ENCODE data around the gene ATP9A.
"Not testable (repeated sequence)": the region's sequence is repeated elsewhere in the genome, so short reads cannot be mapped to it uniquely, and the experiment has no call there.

The ATP9A gene, protein sequence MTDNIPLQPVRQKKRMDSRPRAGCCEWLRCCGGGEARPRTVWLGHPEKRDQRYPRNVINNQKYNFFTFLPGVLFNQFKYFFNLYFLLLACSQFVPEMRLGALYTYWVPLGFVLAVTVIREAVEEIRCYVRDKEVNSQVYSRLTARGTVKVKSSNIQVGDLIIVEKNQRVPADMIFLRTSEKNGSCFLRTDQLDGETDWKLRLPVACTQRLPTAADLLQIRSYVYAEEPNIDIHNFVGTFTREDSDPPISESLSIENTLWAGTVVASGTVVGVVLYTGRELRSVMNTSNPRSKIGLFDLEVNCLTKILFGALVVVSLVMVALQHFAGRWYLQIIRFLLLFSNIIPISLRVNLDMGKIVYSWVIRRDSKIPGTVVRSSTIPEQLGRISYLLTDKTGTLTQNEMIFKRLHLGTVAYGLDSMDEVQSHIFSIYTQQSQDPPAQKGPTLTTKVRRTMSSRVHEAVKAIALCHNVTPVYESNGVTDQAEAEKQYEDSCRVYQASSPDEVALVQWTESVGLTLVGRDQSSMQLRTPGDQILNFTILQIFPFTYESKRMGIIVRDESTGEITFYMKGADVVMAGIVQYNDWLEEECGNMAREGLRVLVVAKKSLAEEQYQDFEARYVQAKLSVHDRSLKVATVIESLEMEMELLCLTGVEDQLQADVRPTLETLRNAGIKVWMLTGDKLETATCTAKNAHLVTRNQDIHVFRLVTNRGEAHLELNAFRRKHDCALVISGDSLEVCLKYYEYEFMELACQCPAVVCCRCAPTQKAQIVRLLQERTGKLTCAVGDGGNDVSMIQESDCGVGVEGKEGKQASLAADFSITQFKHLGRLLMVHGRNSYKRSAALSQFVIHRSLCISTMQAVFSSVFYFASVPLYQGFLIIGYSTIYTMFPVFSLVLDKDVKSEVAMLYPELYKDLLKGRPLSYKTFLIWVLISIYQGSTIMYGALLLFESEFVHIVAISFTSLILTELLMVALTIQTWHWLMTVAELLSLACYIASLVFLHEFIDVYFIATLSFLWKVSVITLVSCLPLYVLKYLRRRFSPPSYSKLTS

DNA sequence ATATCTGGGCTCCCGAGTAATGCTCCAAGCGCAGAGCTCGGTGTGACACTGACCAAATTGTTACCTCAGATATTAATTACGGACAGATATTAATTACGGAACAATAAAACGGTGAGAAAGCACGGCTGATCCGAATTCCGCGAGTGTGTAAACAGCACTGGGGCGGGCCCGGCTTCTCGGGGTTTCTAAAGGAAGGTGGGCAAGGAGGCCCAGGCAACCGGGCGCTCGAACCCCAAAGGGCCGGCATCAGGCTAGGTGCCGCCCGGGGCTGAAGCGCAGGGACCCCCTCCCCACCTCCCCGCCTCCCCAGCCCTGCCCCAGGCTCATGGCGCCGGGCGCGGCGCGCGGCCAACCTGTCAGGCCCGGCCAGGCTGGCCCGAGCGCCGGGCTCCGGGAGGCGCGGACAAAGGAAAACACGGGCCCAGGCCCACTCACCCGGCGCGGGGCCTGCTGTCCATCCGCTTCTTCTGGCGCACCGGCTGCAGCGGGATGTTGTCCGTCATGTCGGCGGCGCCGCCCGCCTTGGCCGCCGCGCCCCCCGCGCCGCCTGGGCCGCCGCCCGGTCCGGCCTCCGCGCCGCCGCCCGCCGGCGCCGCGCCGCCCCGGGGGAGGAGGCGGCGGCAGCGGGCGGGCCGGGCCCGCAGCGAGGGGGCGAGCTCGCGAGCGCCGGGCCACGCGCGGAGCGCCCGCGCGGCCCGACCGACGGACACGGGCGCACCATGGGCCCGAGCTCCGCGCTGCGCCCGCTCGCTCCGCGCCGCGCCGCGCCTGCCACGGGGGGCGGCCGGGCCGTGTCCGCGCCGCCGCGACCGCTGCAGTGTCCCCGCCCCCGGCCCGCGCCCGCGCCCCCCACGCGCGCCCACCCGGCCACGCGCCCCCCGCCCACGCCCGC, at the start of gene ATP9A:
Gene ATP9A (minus strand): TSS at position 524 of the 892 bp plus-strand sequence. CDS start 21 bp downstream, at position 503.
- peak; percentile 82 for DNase-seq (ENCODE audit: low spot score)

DNA sequence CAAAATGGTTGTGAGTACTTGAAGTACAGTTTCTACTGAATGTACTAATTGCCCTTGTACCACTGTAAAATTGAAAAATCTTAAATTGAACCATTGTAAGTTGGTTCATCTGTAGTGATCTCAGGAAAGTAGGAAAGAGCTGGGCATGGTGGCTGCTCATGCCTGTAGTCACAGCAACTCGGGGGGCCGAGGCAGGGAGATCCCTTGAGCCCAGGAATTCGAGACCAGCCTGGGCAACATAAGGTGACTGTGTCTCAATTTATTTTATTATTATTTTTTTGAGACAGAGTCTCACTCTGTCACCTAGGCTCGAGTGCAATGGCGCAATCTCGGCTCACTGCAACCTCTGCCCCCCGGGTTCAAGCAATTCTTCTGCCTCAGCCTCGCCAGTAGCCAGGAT, 48.7 kb upstream of the ATP9A start:
- not testable (repeated sequence) for DNase-seq (ENCODE audit: low spot score)

DNA sequence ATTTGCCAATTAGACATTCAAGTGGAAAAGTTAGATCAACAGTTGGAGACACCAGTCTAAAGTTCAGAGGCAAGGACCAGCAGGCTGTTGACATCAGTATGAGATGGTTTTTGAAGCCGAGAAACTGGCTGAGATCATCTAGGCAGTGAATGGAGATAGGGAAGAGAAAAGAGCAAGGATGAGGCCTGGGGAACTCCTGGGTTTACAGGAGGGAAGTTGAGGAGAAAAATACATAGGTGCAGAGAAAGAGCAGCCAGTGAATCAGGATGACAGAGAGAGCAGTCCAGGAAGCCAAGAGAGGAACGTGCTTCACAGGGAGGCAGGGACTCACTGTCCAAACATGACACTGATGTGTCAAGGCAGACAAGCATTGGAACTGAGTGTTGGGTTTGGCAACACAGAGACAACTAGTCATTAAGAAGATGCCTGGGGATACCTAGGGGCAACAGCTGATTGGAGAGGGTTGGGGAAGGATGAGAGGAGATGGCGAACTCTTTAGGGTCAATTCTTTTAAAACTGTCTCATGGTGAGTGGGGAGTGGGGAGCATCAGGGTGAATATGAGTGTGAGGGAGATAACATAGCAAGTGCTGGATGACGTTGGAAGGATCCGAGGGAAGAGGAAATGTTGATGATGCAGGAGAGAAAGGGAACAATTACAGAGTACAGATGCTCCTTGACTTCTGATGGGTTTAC, 47.3 kb upstream of the ATP9A start:
- no peak for DNase-seq (ENCODE audit: low spot score)

DNA sequence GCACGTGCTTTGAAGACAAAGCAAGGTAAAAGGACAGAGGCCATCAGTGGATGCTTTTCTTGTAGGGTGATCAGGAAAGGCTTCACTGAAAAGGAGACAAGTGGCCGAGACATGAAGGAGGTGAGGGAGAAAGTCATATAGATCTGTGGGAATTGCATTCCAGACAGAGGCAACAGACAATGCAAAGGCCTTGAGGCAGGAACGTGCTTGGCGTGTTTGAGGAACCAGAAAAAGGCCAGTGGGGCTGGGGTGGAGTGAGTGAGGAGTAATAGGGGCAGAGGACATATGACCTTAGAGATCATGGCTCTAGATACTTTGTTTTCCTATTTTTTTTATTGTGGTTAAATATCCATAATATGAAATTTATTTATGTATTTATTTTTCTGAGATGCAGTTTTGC, 44.7 kb upstream of the ATP9A start:
- DNase-seq (ENCODE audit: low spot score) = no peak

DNA sequence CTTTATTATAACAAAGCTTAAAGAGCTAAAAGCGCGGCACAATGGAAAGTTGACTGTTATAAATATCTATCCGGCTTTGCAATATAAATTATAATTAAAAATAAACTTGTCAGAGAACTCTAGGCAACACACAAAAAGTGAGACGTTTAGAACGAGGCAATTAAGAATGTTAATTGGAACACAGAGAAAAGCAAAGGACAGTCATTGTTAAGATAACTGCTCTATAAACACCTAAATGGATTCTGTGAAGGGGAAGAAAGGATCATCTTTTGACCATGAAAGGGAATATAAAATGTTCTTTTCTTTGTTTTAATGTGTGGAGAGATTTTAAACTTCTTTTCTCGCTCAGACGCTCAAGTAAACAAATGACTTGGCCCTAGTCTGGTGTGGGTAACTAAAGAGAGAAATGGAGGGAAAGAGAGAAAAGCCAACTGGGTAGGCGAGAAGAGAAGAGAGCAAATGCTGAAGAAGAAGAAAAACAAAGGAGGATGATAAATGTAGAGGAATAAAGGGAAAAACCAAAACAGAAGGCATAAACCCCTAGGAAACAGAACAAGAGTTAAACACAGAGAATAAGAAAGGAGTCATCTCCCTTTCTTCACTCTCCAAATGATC, 43.4 kb upstream of the ATP9A start:
- DNase-seq (ENCODE audit: low spot score) = no peak

DNA sequence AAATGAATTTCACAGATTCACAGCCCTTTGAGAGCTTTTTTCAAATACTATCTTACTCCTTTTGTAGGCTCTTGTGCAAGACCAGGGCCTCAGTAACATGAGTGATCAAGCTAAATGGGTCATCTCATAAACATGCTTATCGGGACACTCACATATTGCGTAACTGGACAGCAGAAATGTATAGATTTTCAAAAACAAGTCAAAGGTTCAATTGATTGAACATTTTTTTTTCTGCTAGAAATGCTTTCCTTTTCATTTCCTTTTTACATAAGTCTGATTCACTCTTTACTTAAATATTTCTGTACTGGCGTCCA, 42.8 kb upstream of the ATP9A start:
- DNase-seq (ENCODE audit: low spot score) = no peak

DNA sequence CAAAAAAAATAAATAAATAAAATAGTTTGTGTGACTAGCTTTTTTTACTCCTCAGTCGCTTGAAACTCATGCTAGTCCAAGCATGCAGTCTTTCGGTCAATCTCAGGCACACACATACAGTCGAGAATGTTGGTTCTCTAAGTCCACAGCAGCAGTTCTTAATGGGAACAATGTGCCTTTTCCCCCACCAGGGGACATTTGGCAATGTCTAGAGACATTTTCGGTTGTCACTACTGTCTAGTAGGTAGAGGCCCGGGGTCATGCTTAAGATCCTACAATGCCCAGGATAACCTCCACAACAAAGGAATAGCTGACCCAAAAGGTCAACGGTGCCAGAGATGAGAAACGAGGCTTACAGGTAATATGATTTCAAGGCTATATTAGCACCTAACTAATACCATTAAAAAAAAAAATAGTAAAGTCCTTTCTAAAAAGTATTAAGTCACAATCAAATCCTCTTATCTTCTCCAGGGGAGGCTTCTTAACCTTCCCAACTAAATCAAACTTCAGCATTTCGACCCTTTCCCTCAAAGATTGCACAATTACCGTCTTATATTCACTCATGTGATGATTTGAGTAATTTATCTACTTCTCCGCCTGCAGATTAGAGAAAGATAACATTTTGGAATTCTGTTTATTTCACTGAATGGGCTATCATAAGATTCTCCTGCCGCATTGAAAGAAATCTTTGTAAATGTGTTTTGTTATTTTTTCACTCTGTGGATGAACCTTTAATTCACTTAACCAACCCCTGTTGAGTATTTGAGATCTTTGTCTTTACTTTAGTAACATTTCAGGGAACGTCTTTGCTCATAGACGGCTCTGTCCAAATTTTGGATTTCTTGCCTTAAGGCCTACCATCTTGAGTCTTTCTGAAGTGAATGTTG, 42.2 kb upstream of the ATP9A start:
- no peak for DNase-seq (ENCODE audit: low spot score)

DNA sequence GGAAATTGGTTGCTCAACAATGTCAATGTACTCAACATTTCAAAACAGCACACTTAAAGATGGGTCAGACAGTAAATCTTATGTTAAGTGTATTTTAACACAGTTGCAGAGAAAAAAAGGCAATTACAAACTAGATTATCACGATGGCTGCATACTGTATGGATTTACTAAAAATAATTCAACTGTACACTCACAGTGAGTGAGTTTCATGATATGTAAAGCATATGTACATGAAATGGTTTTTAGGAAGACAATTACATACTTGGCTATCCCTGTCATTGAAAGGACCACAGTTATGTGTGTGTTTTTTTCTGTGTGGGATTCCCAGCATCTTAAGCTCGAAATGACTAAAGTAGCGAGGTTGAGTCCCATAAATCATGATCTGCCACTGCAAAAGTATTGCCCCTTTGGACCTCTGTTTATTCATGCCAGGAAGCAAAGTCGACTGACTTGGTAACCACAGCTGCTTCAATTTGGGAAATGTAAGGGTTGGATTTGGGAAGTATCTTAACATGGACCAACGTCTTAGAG, 39.6 kb upstream of the ATP9A start:
- DNase-seq (ENCODE audit: low spot score) = no peak

DNA sequence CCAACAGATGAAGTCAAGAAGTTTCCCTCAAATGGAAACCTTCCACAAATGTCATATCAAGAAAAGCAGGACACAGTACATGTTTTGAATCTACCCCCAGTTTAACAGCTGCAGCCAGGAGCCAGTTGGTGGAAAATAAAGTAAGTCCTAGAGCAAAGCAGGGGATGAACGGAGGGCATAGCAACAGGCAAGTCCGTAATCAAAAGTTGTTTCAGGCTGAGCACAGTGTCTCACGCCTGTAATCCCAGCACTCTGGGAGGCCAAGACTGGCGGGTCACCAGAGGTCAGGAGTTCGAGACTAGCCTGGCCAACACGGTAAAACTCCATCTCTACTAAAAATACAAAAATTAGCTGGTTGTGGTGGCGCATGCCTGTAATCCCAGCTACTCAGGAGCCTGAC, 36.6 kb upstream of the ATP9A start:
- no peak for DNase-seq (ENCODE audit: low spot score)

DNA sequence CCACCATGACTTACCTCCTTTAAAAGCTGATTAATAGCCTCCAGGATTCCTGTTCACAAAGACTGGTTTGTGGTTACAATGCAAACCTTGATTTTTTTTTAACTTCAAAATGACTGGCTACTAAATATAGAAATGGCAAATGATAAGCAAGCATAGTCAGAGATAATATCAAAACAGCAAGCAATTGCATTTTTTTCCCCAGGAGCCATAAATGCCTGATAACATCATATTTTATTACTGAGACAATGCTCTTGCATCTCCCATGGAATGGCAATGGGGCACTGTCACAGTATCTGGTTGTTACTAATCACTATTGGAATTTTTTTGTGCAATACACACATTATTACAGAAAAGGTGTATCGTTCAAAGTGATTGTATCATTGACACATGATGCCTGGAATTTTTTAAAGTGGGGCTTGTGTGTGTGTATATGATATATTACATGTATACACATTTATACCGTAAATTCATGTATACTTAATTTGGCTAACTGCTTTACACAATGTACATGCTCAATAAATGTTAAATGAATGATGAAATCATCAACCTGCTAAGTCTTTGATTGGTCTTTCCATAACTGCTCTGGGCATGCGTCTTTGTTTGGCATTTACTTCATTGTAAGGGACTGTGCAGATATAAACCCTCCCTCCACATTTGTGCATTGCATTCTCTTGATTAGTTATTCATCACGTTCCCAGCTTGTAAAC, 35.1 kb upstream of the ATP9A start:
- DNase-seq (ENCODE audit: low spot score) = no peak

DNA sequence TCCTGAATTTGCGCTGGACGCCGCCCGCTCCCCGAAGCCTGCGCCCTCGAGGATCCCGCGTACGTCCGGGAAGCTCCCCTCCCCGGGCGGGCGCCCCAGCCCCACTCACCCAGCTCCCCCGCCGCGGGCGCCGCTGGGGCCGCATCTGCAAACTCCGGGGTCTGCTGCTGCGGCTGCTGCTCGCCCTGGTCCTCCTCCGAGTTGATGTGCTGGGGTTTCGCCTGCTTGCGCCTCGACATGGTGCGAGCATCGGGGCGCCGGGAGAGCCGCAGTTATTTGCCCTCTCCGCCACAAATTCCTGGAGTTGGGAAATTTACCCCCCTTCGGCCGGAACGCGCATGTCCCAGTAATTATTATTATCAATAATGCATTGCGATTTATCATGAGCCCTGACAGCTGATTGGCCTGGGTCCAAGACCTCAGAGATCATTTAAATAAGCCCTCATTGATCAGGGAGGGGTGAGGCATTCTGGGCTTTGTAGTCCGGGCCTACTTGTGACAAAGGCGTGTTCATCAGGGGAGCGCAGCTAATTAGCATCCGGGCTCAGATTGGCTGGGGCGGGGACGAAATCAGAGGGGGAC, 34.1 kb upstream of the ATP9A start, which contains the start of gene SALL4:
Gene SALL4 (minus strand): TSS at position 352 of the 582 bp plus-strand sequence. CDS start 113 bp downstream, at position 239.
- DNase-seq (ENCODE audit: low spot score) = no peak

DNA sequence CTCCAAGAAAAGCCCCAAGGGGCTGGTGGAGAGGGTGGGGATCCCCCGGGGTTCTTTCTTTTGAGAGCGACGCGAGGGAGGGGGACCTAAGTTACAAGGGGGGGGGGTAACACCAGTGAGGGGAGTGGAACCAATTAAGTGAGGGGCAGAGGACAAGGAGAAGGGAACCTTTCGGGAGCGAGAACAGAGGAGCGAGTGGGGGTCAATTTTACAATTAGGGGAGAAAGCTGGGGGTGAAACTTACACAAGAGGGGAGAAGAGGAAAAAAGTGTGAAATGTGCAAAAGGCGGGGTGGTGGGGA, 33.6 kb upstream of the ATP9A start:
- no peak for DNase-seq (ENCODE audit: low spot score)

DNA sequence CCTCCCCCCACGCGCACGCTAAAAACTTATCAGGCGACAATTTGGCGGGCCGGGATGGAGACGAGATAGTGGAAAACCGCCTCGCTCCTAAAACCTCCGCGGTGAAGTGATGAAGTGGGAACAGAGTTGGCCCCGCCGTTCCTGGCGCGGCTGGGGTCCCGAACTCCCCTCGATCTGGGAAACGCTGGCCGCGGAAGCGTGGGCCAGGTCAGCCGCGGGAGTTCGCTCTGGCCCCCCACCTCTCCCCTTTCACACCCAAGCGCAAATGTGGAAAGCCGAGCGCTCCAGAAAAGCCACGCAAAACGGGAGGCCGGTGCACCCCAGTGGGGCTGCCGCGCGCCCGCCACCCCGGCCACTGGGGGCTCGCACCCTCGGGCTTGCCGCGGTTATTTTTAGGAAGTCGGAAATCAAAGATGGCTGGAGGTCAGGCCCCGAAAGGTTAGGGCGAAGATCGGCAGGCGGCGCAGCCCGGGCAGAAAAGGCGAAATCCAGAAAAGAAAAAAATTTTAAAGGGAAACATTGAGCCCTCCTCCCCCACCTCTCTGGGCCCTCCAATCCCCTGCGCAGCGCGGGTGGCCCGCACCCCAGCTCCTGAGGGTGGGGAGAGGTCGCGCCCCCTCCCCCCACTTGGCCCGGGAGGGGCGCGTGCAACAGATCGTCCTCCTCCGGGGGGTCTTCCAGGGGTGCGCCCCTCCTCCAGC, 33.1 kb upstream of the ATP9A start:
- DNase-seq (ENCODE audit: low spot score) = peak; percentile 55

DNA sequence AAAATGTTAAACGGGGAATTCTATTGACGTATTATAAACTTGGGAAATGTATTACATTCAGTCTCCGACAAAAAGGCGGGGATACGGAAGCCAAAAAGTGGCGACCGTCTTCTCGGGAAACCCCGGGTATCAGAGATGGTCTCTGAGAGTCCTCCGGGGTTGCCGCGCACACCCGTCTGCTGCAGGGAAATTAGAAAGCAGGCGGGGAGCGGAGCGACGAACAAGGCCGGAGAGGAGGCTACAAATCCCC, 32.6 kb upstream of the ATP9A start:
- peak; percentile 39 for DNase-seq (ENCODE audit: low spot score)

DNA sequence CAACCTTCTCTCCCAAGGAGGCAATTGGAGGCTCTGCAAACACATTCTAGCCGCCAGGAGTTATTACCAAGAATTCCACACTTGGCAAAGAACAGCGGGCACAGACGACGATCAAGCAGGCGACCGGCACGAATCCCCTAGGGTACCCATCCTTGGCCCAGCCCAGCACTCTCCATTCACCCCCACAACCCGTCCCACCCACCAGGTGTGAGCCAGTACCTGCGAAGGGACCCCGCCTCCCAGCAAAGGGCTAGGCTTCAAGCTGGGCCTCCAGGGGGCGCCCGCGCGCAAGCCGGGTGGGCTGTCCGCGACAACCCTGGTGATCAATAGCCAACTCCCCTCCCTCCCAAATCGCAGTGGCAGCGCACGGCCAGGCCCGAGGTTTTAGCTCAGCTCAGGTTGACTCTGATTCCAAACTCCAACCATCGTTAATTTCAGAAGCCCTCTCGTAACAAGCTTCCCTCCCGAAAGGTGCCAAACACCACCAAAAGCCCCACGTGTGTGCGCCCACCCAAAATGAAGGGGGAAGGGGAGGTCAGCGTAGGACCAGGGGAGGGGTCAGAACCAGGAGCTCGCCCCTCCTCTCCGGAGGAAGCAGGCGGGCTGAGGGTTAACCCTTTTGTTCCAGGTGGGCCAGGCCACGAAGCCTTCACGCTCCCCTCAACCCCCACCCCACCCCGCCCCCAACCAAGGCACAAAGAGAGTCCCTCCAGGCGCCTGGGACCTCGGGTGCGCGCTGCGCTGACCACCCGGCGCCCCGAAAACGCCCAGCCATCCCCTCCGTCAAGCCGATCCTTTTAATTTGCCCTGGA, 32.1 kb upstream of the ATP9A start:
- DNase-seq (ENCODE audit: low spot score) = peak; percentile 84

DNA sequence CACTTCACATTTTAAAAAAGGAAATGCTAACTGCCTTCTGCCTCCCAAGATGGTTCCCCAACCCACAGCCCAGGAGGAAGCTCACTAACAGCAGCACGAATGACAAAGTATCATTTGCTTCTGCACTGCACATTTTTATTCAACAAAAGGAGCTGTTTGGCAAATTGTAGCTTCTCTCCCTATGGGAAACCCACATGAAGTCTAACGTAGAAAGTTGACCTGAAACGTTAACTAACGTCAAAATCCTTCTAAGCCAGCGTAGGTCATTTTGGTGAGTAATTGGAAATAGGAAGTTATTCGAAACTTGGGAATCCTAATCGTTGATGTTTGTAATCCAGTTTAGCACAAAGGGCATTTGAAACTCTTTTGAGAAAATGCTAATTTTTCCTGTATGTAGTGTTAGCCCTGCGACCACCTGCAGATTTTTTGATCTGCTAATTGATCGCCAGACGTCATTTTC, 31.2 kb upstream of the ATP9A start:
- DNase-seq (ENCODE audit: low spot score) = no peak

DNA sequence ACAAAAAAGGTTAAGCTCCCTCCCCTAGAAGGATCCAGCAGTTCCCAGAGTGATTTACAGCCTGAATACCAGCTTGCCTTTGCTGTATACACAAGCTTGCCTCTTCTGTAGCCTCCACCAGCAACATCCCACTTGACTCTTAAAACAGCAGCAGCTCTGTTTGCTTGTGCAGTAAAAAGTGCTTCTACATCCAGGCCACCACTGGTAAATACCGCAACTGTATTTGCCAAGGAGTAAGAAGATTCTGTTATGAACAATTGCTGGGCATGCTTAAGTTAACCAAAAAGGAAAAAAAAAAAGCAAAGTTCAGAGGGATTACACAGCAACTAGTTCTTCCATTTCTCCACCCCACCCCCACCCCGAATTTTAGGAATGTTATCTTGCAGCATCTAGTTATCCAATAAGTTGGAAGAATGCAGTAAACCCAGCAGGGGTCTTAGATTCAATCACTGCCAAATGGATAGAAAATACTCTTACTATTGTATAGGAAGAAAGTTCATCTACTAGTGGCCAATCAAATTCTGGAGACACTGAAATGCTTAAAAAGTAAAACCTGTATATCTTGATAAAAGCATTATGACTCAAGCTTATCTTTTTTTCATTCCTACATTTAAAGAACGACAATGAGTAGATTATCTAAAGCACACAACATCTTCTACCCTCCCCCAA, 29.3 kb upstream of the ATP9A start:
- DNase-seq (ENCODE audit: low spot score) = no peak

All from GM03348 (cell line).